IPS-18c (cell line): ENCODE data around the gene NFIA.
"Not testable (repeated sequence)": the region's sequence is repeated elsewhere in the genome, so short reads cannot be mapped to it uniquely, and the experiment has no call there.

Experiments
- H3K4me3 ChIP-seq: 2 replicates; pipeline ENCODE4 v1.7.0; 2013; ENCODE audit warnings: low read depth, mild to moderate bottlenecking, low read length, moderate library complexity; ENCODE audit not compliant: insufficient read depth
- H3K9me3 ChIP-seq: one replicate; pipeline ENCODE4 v1.6.1; 2013; ENCODE audit warnings: mild to moderate bottlenecking, low read length, moderate library complexity; ENCODE audit not compliant: control insufficient read depth, insufficient read depth

Gene NFIA

DNA sequence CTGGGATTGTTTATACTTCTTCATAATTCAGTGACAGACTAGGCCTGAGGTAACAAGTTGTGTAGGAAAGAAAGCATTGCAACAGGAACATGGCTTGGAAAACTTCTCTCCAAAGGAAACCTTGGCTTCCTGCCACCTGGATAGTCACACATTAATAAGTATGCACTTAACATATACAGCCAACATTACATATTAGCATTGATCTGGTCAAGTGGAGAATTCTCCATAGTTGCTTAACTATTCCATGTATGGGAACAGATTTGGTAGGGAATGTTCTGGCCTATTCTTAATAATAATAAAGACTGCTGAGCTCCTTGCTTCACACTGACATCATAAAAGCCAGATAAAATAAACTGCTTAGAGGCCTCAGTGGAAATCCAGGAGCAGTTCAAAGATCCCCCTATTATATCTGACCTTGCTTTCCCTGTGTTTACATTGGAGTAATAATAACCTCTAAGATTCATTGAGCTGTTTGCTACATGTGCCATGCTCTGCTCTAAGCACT is 27.2 kb upstream of the NFIA start:
- H3K4me3 ChIP-seq = no peak overlapping the region

GRCh38 chr1:61056196-61056572 is 26.2 kb upstream of the NFIA start:
- no peak overlapping the region for H3K4me3 ChIP-seq
- H3K9me3 ChIP-seq = no peaks in the 10 kb centered on the region

More for the DNA sequence above, 27.2 kb upstream of the NFIA start:
- no peaks in the 10 kb centered on the region for H3K9me3 ChIP-seq

- peak overlapping the region; percentile 51 for H3K4me3 ChIP-seq
Measured at GRCh38 chr1:61056573-61057439, 25.6 kb upstream of the NFIA start.

GRCh38 chr1:61058483-61059245 is 23.7 kb upstream of the NFIA start:
- Histone ChIP-seq H3K9me3 (peaks cover under 1% of the 10 kb centered on the region), H3K4me3 (no peak overlapping the region)

More at GRCh38 chr1:61056573-61057439, 25.6 kb upstream of the NFIA start:
- H3K9me3 ChIP-seq = no peaks in the 10 kb centered on the region

GRCh38 chr1:61061601-61062000 is 20.8 kb upstream of the NFIA start:
- H3K9me3 ChIP-seq, H3K4me3 ChIP-seq: not testable (repeated sequence)

- H3K4me3 ChIP-seq = no peak overlapping the region
Measured at GRCh38 chr1:61064673-61065072, 17.7 kb upstream of the NFIA start.

GRCh38 chr1:61067446-61068019 is 14.8 kb upstream of the NFIA start:
- peaks cover 2% of the 10 kb centered on the region for H3K9me3 ChIP-seq
- no peak overlapping the region for H3K4me3 ChIP-seq

More at GRCh38 chr1:61064673-61065072, 17.7 kb upstream of the NFIA start:
- peaks cover 2% of the 10 kb centered on the region for H3K9me3 ChIP-seq

GRCh38 chr1:61070054-61070453 is 12.3 kb upstream of the NFIA start:
- Histone ChIP-seq H3K9me3 (no peaks in the 10 kb centered on the region), H3K4me3 (no peak overlapping the region)

DNA sequence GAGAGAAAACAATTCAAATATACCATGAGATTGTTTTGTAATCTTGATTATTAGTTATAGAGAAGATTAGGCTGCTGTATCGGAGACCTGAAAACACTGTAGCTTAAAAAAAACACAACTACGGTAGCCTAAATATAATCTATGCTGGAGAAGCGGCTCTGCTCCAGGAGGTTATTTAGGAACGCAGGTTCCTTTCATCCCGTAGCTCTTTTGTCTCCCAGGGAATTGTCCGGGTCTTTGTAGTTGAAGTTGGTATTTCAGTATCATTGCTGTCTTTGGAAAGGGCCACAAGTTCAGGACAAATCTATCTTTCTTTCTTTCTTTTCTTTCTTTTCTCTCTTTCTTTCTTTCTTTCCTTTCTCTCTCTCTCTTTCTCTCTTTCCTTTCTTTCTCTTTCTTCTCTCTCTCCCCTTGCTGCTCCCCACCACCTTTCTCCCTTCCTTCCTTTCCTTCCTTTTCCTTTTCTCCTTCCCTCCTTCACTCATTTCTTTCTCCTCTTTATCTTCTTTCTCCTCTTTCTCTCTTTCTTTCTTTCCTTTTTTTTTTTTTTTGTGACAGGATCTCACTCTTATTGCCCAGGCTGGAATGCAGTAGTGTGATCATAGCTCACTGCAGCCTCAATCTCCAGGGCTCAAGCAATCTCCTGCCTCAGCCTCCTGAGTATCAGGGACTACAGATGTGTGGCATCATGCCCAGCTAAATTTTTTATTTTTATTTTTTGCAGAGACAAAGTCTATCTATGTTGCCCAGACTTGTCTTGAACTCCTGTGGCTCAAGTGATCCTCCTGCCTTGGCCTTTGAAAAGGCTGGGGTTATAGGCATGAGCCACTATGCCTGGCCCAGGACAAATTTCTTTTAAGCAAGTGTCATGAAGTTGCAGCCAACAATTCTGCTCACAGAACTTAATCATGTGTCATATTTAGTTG is 10.9 kb upstream of the NFIA start:
- no peaks in the 10 kb centered on the region for H3K9me3 ChIP-seq
- no peak overlapping the region for H3K4me3 ChIP-seq

GRCh38 chr1:61073871-61074270 is 8.5 kb upstream of the NFIA start:
- Histone ChIP-seq H3K9me3 (no peaks in the 10 kb centered on the region), H3K4me3 (no peak overlapping the region)

DNA sequence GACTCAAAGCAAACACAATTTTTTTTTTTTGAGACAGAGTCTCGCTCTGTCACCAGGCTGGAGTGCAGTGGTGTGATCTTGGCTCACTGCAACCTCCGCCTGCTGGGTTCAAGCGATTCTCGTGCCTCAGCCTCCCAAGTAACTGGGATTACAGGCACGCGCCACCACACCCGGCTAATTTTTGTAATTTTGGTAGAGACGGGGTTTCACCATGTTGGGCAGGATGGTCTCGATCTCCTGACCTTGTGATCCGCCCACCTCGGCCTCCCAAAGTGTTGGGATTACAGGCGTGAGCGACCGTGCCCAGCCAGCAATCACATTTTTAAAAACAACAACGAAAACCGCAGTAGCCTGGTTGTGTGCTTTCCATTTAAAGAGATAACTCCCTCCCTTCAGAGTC is 6.5 kb upstream of the NFIA start:
- H3K9me3 ChIP-seq = not testable (repeated sequence)

GRCh38 chr1:61076728-61077675 is 5.4 kb upstream of the NFIA start:
- no peaks in the 10 kb centered on the region for H3K9me3 ChIP-seq
- H3K4me3 ChIP-seq = peak overlapping the region; percentile 48

More for the DNA sequence above, 6.5 kb upstream of the NFIA start:
- not testable (repeated sequence) for H3K4me3 ChIP-seq

DNA sequence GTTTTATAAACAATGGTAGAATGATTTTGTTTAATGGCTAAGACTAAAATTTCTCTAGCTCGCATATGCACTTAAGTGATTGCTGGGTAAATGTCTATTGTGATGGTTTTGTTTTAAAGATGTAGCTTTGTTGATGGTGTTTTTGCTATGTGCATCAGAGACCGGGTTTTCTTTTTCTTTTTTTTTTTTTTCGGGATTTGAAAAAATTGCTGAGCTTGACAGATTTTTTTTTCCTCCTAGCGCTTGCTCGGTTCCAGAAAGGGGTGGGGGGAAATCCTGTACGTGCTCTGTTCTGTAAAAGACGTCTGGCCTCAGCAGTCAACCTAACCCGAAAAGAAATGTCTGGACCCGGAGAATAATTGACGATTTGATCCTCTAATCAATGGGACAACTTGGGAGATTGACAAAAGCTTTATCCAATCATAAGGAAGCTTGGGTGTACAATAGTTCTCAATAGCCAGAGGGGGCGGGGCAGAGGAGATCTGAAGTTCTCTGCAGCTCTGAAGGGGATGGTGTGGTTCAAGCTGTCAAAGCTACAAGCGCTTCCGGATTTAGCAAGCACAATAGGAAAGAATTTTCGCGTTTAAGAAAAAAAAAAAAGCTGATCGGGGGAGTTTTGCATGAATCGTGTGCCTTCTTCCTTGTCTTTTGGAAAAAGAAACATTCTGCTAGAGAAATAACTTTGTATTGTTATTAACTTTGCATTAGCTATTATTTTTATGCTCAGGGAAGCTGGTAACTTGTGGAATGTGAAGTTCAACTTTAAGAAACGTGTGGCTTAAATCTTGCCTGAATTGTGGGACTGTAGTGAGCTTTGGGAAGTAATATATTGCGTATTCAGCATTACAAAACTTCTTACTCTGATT is 4.5 kb upstream of the NFIA start:
- H3K9me3 ChIP-seq = no peaks in the 10 kb centered on the region
- peak overlapping the region; percentile 48; the same call in 1 of the 2 replicates for H3K4me3 ChIP-seq

DNA sequence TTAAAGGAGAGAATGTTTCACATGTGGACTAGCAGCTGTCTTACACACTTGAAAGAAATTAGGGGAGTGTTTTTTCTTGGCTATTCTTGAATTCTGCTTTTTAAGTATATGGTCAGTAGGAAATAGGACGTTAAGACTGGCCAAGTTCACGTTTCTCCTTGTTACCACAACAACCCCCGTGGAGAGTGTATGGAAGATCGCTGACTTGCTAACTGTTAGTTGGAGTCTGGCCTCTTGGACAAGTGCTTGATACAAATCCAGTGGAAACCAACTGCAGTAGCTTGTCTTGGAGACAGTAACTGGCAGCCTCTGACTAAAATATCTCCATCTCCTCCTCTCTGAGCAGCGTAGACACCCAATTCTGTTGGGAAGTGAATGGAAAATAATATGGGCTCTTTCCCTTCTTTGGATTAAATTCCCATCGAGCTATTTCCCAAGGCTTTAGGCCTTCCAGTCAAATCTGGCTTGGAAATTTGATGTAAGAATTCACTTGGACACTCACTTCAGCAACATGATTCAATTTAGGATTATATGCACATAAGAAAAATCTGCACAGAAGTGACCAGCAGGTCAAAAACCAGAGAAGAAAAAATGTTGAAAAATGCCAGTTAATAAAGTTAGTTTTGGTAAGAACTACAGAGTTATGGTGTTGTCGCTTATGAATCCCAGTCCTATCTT is 3.6 kb upstream of the NFIA start:
- no peak overlapping the region; the same call in 1 of the 2 replicates for H3K4me3 ChIP-seq
- H3K9me3 ChIP-seq = no peaks in the 10 kb centered on the region
